ENCODE results near the gene HOXA3.

DNA sequence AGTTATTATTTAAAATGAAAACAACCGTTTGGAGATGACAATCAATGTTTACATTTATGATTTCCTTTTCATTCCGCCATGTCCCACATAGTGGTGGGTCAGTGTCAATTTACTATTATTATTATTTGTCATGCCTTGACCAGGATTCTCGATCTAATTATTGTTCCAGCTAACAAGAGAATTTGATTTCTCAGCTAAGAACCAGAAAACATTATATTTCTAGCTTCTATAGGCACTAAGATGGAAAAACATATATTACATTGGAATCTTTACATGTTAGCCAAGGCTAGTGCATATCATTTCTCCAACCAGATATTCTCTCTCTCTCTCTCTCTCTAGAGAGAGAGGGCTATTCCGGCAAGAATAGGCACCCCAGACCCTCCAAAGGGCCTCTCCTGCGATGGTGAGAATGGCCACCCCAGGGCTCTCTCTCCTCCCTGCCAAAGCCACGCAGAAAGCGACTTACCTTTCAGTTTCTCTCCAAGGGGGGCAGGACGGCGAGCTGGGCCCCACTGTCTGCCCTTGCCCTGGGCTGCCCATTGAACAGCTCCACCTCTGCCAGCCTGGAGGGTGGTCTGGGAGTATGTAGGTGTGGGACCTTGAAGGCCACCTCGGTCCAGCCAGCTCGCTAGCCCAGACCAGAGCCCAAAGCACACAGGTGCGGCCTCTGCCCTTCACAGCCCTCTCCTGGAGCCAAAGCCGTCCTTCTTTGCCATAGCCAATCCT is 2.4 kb downstream of the HOXA3 start:
- TF ChIP-seq, protein P1, sequence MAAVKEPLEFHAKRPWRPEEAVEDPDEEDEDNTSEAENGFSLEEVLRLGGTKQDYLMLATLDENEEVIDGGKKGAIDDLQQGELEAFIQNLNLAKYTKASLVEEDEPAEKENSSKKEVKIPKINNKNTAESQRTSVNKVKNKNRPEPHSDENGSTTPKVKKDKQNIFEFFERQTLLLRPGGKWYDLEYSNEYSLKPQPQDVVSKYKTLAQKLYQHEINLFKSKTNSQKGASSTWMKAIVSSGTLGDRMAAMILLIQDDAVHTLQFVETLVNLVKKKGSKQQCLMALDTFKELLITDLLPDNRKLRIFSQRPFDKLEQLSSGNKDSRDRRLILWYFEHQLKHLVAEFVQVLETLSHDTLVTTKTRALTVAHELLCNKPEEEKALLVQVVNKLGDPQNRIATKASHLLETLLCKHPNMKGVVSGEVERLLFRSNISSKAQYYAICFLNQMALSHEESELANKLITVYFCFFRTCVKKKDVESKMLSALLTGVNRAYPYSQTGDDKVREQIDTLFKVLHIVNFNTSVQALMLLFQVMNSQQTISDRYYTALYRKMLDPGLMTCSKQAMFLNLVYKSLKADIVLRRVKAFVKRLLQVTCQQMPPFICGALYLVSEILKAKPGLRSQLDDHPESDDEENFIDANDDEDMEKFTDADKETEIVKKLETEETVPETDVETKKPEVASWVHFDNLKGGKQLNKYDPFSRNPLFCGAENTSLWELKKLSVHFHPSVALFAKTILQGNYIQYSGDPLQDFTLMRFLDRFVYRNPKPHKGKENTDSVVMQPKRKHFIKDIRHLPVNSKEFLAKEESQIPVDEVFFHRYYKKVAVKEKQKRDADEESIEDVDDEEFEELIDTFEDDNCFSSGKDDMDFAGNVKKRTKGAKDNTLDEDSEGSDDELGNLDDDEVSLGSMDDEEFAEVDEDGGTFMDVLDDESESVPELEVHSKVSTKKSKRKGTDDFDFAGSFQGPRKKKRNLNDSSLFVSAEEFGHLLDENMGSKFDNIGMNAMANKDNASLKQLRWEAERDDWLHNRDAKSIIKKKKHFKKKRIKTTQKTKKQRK (IDR thresholded peaks at IDR 0.05; ENCODE audit: low read depth, low read length), result no peak
- TF ChIP-seq SREBF2 (IDR thresholded peaks at IDR 0.05; ENCODE audit: low read length) (no peak), TAF1 (IDR thresholded peaks at IDR 0.05; ENCODE audit: borderline replicate concordance, low read depth, low read length) (no peak), CHD4 (IDR thresholded peaks at IDR 0.05) (no peak), ATF7 (IDR thresholded peaks at IDR 0.05; ENCODE audit: low read depth) (no peak)

All from GM12878 (cell line).